ENCODE measurements around the gene MAST4. TPM values are rescaled to one million over a fixed set of nuclear protein-coding genes. Genes with fewer than 3 reads are reported as not detected.

Gene MAST4
- total and polyA plus RNA-seq, 2 of the 4 experiments (the other 2 are of a cell fraction) = 4.8 to 6.8 TPM

- Histone ChIP-seq H3K9me1 (ENCODE audit: insufficient read depth, low read length) (no peaks in the 10 kb centered on the region), H3K27me3 (ENCODE audit: control insufficient read depth, insufficient read depth, low read length) (no peaks in the 10 kb centered on the region), H3K14ac (replicated peaks; ENCODE audit: low read depth, low read length) (no peak overlapping the region), H4K8ac (ENCODE audit: low read depth in 2 of 2, low read length in 2 of 2) (no peak overlapping the region), H3K23ac (ENCODE audit: low read depth, low read length) (no peak overlapping the region), H2BK120ac (ENCODE audit: low read depth, low read length) (no peak overlapping the region), H3K27ac (ENCODE audit: insufficient read depth, low read length) (no peak overlapping the region), H2AK5ac (ENCODE audit: low read depth, low read length) (no peak overlapping the region), H3K4ac (ENCODE audit: low read depth, low read length) (no peak overlapping the region), H3K56ac (ENCODE audit: extremely low read depth, insufficient read depth, low read length) (no peak overlapping the region), H2AK9ac (replicated peaks; ENCODE audit: low read depth, low read length, poor library complexity) (no peak overlapping the region), H4K5ac (ENCODE audit: low read depth, low read length) (no peak overlapping the region), H2AFZ (replicated peaks; ENCODE audit: low read length, poor library complexity) (no peak overlapping the region), H2BK20ac (ENCODE audit: low read depth, low read length) (no peak overlapping the region), H3K4me2 (ENCODE audit: low read depth, low read length) (no peak overlapping the region), H2BK5ac (ENCODE audit: low read depth, low read length, poor library complexity, severe bottlenecking) (no peak overlapping the region), H2BK15ac (ENCODE audit: low read depth, low read length) (no peak overlapping the region), H3K79me1 (ENCODE audit: low read depth in 1 of 2, low read length in 2 of 2) (no peaks in the 10 kb centered on the region), H3K9me3 (ENCODE audit: control insufficient read depth, insufficient read depth, low read length) (no peaks in the 10 kb centered on the region), H3K4me3 (ENCODE audit: insufficient read depth, low read depth, low read length) (no peak overlapping the region), H4K20me1 (ENCODE audit: insufficient read depth, low read length) (no peaks in the 10 kb centered on the region), H4K91ac (ENCODE audit: insufficient read depth, low read depth, low read length) (no peak overlapping the region), H3K18ac (ENCODE audit: low read depth, low read length) (no peak overlapping the region), H3K4me1 (ENCODE audit: control insufficient read depth, insufficient read depth, low read length) (no peaks in the 10 kb centered on the region), H3K9ac (ENCODE audit: low read depth, low read length) (no peak overlapping the region), H3K36me3 (ENCODE audit: control insufficient read depth, insufficient read depth, low read length) (no peaks in the 10 kb centered on the region)
- DNase-seq (no peak), ATAC-seq (ENCODE audit: low read depth) (no peak)
- dilution Hi-C loops (cut with HindIII; ENCODE audit: low sequenced_read_pairs, unreplicated experiment) = no loop called here
- POLR2A ChIA-PET (ENCODE audit: unreplicated experiment) = no interaction called here
- TF ChIP-seq POLR2A (IDR thresholded peaks at IDR 0.05; ENCODE audit: low read depth, low read length) = no peak
- TF ChIP-seq RCOR1 (IDR thresholded peaks at IDR 0.05; ENCODE audit: insufficient replicate concordance, low read length) = no peak
- no peak for TF ChIP-seq ELK1 (IDR thresholded peaks at IDR 0.05; ENCODE audit: borderline replicate concordance, low read depth, low read length)
- no peak for TF ChIP-seq CEBPB (IDR thresholded peaks at IDR 0.05; ENCODE audit: low read depth, low read length)
- no peak for TF ChIP-seq FOS (IDR thresholded peaks at IDR 0.05; ENCODE audit: low read depth, low read length)
- intact Hi-C loops (cut with micrococcal nuclease) = no loop called here
- CTCF ChIA-PET = no interaction called here
- WGBS, 2 experiments (ENCODE audit: extremely low coverage in 2 of 2, insufficient read length in 1 of 2) = 100% methylated on average over 2 of the region's 5 CpGs; no CpG with 5 or more reads in 1 of the 2 experiments
- in situ Hi-C loops (cut with MboI; ENCODE audit: low sequenced_read_pairs) = no loop called here
- no TSS peak for BruUV-seq (replicated peaks)
These were observed 149.1 kb downstream of the MAST4 start for GRCh38 chr5:66745297-66745696.

Data from IMR-90 (cell line).